GM11168 (cell line): ENCODE results near the gene UNCX.

ENCODE experiments used
- in situ Hi-C: fragments of 300-500 bp; cut with MboI; formaldehyde crosslinking; loops from one replicate; pipeline ENCODE4 v1.12.0; 2022; ENCODE audit warnings: low sequenced_read_pairs; ENCODE audit not compliant: unreplicated experiment

UNCX gene

GRCh38 chr7:1241258-1241602 is 8.6 kb downstream of the UNCX start:
- in situ Hi-C loops, result loop anchor here (25.0 kb wide), 1 partner anchor 171 kb away; no protein-coding TSS in a partner anchor

- in situ Hi-C loops, result loop anchor here (25.0 kb wide), 1 partner anchor 171 kb away; no protein-coding TSS in a partner anchor
Measured at GRCh38 chr7:1241603-1242255, 9.1 kb downstream of the UNCX start.

GRCh38 chr7:1242256-1242605 is 9.6 kb downstream of the UNCX start:
- in situ Hi-C loops, result loop anchor here (25.0 kb wide), 1 partner anchor 170 kb away; no protein-coding TSS in a partner anchor

- in situ Hi-C loops, result loop anchor here (25.0 kb wide), 1 partner anchor 170 kb away; no protein-coding TSS in a partner anchor
Measured at GRCh38 chr7:1242606-1243289, 10.1 kb downstream of the UNCX start.

- in situ Hi-C loops, result loop anchor here (25.0 kb wide), 1 partner anchor 169 kb away; no protein-coding TSS in a partner anchor
Measured at GRCh38 chr7:1243290-1243963, 10.8 kb downstream of the UNCX start.

- in situ Hi-C loops, result loop anchor here (25.0 kb wide), 1 partner anchor 168 kb away; no protein-coding TSS in a partner anchor
Measured at GRCh38 chr7:1243964-1244416, 11.3 kb downstream of the UNCX start.

- in situ Hi-C loops, result loop anchor here (25.0 kb wide), 1 partner anchor 167 kb away; no protein-coding TSS in a partner anchor
Measured at GRCh38 chr7:1244700-1245523, 12.2 kb downstream of the UNCX start.

GRCh38 chr7:1245524-1246050 is 12.9 kb downstream of the UNCX start:
- in situ Hi-C loops, result loop anchor here (25.0 kb wide), 1 partner anchor 167 kb away; no protein-coding TSS in a partner anchor

- in situ Hi-C loops, result loop anchor here (25.0 kb wide), 1 partner anchor 166 kb away; no protein-coding TSS in a partner anchor
Measured at GRCh38 chr7:1246160-1246870, 13.6 kb downstream of the UNCX start.

- in situ Hi-C loops, result loop anchor here (25.0 kb wide), 1 partner anchor 165 kb away; no protein-coding TSS in a partner anchor
Measured at GRCh38 chr7:1246871-1247526, 14.3 kb downstream of the UNCX start.

GRCh38 chr7:1247527-1248041 is 14.9 kb downstream of the UNCX start:
- in situ Hi-C loops, result loop anchor here (25.0 kb wide), 1 partner anchor 165 kb away; no protein-coding TSS in a partner anchor

GRCh38 chr7:1248143-1248915 is 15.7 kb downstream of the UNCX start:
- in situ Hi-C loops, result loop anchor here (25.0 kb wide), 1 partner anchor 164 kb away; no protein-coding TSS in a partner anchor

- in situ Hi-C loops, result loop anchor here (25.0 kb wide), 1 partner anchor 163 kb away; no protein-coding TSS in a partner anchor
Measured at GRCh38 chr7:1248916-1249581, 16.4 kb downstream of the UNCX start.

- in situ Hi-C loops, result loop anchor here (25.0 kb wide), 1 partner anchor 163 kb away; no protein-coding TSS in a partner anchor
Measured at GRCh38 chr7:1249731-1250130, 17.1 kb downstream of the UNCX start.

GRCh38 chr7:1250901-1251300 is 18.2 kb downstream of the UNCX start:
- in situ Hi-C loops, result no loop called here

- in situ Hi-C loops, result no loop called here
Measured at GRCh38 chr7:1251796-1252539, 19.3 kb downstream of the UNCX start.
